ENCODE data around the gene KDM7A.

- TF ChIP-seq EZH2 (IDR thresholded peaks at IDR 0.05; ENCODE audit: low read depth) (no peak), CTCF (conservative IDR thresholded peaks at IDR 0.05) (no peak)
Measured at GRCh38 chr7:140165422-140165821, 11.4 kb downstream of the KDM7A start.

Data from PC-9 (cell line).